Mononuclear cell (primary cell): ENCODE results near the gene RNF34. TPM values are rescaled to one million over a fixed set of nuclear protein-coding genes. Genes with fewer than 3 reads are reported as not detected.

Experiments
- H3K27me3 ChIP-seq: 2 replicates; pipeline ENCODE4 v1.6.0; 2011; ENCODE audit warnings: low read length, control low read depth; ENCODE audit not compliant: insufficient read depth
- H3K4me1 ChIP-seq: 2 replicates; pipeline ENCODE4 v1.5.1; 2011; ENCODE audit warnings: mild to moderate bottlenecking, low read length, control low read depth; ENCODE audit not compliant: insufficient read depth
- H3K4me3 ChIP-seq: 2 replicates; pipeline ENCODE4 v1.5.1; 2011; ENCODE audit warnings: mild to moderate bottlenecking, low read length, moderate library complexity
- H3K9me3 ChIP-seq: 2 replicates; pipeline ENCODE4 v1.5.1; 2011; ENCODE audit warnings: low read depth, mild to moderate bottlenecking, control low read depth, low read length
- total RNA-seq: library from RNA; depleted of rRNA; stranded (reverse); fragments of >200 nt; gene quantifications from one replicate; pipeline ENCODE4 v1.2.3, GENCODE V29; 2012

RNF34 gene
- total RNA-seq, 1 donor = 54.4 TPM

GRCh38 chr12:121413917-121414316 is 14.0 kb downstream of the RNF34 start:
- Histone ChIP-seq H3K9me3 (no peaks in the 10 kb centered on the region), H3K4me3 (no peak overlapping the region), H3K4me1 (peaks cover 4% of the 10 kb centered on the region), H3K27me3 (no peaks in the 10 kb centered on the region)

DNA sequence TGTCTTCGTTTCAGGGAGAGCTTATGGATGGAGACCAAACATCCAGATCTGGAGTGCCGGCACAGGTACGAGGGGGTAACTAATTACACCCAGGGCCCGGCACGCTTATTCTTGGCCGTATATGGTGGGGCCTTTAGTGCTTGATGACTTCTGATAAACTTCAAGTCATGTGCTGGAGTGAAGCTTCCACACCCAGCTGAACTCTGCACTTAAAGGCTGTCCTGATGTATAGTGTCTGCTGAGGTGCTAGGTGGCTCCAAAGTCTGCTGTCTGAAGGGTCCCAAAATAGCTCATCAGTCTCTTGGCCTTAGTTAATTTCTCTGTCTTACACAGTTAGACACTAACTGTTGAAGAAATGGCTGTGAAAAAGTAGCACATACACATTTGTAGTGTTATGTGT is 17.9 kb downstream of the RNF34 start:
- H3K27me3 ChIP-seq = no peaks in the 10 kb centered on the region
- no peak overlapping the region for H3K4me3 ChIP-seq
- peaks cover 4% of the 10 kb centered on the region for H3K4me1 ChIP-seq
- no peaks in the 10 kb centered on the region for H3K9me3 ChIP-seq

DNA sequence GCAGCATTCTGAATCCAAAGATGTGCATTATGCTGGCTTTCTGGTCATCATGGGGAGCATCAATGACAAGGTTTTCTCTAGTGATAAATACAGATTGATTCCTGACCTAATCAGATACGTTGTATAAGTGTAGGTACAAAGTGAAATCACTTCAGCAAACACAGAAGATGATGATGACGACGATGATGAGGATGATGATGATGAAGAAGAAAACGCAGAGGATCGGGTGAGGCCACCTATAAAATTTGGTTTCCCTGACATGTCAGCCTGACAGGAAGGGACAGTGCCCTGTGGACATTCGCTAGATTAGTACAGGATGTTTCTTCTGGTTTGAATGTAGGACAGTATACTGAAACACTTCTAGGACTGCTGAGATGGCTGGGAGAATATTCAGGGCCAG is 20.2 kb downstream of the RNF34 start:
- Histone ChIP-seq H3K4me1 (peaks cover 13% of the 10 kb centered on the region), H3K27me3 (no peaks in the 10 kb centered on the region), H3K9me3 (no peaks in the 10 kb centered on the region)

DNA sequence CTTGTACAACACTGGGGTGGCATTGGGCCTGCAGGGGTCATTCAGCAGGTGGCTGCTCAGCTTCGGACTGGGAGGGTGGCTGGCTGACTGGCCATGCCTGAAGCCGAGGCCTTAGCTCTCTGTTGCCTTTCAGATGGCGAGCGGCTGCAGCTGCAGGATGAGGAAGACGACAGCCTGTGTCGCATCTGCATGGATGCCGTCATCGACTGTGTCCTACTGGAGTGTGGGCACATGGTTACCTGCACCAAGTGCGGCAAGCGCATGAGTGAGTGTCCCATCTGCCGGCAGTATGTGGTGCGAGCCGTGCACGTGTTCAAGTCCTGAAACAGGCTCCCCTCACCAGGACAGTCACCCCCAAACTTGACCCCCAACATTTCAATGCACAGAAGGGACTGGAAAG is 23.3 kb downstream of the RNF34 start:
- no peaks in the 10 kb centered on the region for H3K9me3 ChIP-seq

More for the DNA sequence above, 20.2 kb downstream of the RNF34 start:
- H3K4me3 ChIP-seq = no peak overlapping the region

DNA sequence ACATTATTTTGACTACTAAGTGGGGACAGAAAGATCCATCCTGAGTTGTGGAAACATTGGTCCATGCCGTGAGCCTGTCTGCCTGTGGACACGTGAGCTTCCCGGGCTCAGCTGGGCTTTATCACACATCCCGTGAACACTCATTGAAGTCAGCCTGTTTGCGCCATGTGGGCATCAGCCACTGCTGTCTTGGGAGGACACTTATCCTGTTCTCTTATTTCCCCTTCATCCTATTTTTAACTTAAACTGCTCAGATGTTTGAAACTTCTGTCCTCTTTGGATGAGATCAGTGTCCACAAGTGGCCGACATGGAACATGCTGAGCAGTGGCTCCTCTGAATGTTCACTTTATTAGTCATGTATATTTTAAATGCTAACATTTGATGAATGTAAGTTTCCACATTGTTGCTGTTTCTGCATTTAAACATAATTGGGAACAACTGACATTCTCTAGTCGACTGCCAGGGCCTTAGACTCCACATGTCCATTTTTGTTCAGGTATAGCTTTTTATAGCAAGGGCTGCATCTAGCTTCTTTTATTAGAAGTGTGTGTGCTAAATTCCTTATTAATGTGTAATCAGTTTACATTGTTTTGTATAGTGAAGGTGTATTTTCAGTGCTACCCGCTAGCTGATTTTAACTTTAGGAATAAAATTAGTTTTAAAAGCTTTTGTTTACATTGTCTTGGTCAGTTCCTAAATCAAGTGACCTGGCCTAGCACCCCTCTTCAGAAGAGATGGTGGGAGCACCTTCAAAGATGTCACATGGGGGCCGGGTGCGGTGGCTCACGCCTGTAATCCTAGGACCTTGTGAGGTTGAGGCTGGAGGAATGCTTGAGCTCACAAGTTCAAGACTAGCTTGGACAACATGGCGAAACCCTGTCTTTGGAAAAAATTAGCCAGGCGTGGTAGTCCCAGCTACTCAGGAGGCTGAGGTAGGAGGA is 24.0 kb downstream of the RNF34 start:
- no peaks in the 10 kb centered on the region for H3K9me3 ChIP-seq
- no peak overlapping the region for H3K4me3 ChIP-seq
- H3K27me3 ChIP-seq = no peaks in the 10 kb centered on the region
- H3K4me1 ChIP-seq = peaks cover 40% of the 10 kb centered on the region

More for the DNA sequence above, 23.3 kb downstream of the RNF34 start:
- Histone ChIP-seq H3K4me3 (no peak overlapping the region), H3K27me3 (no peaks in the 10 kb centered on the region), H3K4me1 (peaks cover 40% of the 10 kb centered on the region)

- Histone ChIP-seq H3K9me3 (no peaks in the 10 kb centered on the region), H3K27me3 (no peaks in the 10 kb centered on the region), H3K4me3 (no peak overlapping the region), H3K4me1 (peaks cover 40% of the 10 kb centered on the region)
These were observed 24.7 kb downstream of the RNF34 start for GRCh38 chr12:121424624-121424975.

GRCh38 chr12:121427556-121428050 is 27.7 kb downstream of the RNF34 start:
- Histone ChIP-seq H3K4me1 (peaks cover 40% of the 10 kb centered on the region), H3K27me3 (no peaks in the 10 kb centered on the region), H3K4me3 (no peak overlapping the region), H3K9me3 (no peaks in the 10 kb centered on the region)

DNA sequence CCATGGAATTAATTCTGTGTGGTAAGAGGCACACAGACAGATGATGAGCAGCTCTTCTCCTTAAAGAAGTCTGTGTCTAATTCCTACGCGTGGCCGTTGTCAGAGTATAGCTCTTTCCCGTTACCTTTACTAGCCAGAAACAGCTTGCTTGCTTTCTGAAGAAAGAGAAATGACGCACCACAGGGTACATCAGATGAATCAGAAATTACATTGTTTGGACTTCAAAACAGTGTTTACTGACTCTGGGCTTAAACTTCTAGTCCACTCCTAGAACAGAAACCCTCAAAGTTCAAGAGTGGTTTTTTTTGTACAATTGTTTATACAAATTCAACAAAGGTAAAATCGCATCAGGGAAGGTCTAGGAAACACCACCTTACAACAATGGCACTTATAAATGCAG is 29.0 kb downstream of the RNF34 start:
- Histone ChIP-seq H3K9me3 (no peaks in the 10 kb centered on the region), H3K4me3 (no peak overlapping the region), H3K4me1 (peaks cover 40% of the 10 kb centered on the region), H3K27me3 (no peaks in the 10 kb centered on the region)

DNA sequence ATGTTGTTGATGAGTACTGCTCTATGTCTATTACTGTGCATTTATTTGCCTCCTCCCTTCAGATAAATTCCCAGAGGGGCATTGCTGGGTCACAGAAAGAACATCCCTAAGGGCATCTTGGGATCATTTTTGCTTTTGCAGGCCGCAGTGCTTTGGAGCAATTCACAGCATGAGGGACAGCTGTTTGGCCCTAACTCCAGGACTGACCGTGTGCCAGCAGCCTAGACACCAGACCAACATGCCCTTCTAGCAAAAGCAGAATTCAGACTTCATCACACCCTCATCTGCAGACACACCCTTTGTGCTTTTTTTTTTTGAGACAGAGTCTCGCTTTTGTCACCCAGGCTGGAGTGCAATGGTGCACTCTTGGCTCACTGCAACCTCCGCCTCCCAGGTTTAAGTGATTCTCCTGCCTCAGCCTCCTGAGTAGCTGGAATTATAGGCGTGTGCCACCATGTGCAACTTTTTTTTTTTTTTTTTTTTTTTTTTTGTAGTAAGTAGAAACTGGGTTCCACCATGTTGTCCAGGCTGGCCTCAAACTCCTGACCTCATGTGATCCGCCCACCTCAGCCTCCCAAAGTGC is 31.0 kb downstream of the RNF34 start:
- Histone ChIP-seq H3K4me3 (no peak overlapping the region), H3K4me1 (peaks cover 23% of the 10 kb centered on the region), H3K27me3 (no peaks in the 10 kb centered on the region), H3K9me3 (no peaks in the 10 kb centered on the region)

GRCh38 chr12:121432740-121433480 is 33.0 kb downstream of the RNF34 start:
- Histone ChIP-seq H3K4me1 (peaks cover 11% of the 10 kb centered on the region), H3K4me3 (no peak overlapping the region), H3K9me3 (no peaks in the 10 kb centered on the region), H3K27me3 (no peaks in the 10 kb centered on the region)

DNA sequence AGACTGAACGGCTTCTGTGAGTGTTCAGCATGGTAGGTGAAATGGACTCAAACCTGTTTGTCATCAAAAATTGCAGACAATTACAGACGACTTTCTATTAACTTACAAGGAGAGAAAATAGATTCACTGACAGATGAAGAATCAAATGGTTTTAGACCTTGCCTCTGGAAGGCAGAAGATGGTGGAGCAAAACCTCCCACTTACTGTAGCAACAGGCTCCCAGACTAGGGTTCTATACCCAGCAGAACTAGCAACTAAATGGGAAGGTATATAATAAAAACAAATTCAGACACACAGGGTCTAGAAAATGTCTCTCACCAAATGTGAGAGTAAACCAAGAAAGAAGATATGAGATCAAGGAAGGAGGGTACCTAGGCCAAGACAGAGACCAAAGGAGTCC is 36.8 kb downstream of the RNF34 start:
- Histone ChIP-seq H3K4me3 (no peak overlapping the region), H3K4me1 (peaks cover 7% of the 10 kb centered on the region), H3K9me3 (no peaks in the 10 kb centered on the region), H3K27me3 (no peaks in the 10 kb centered on the region)

GRCh38 chr12:121438905-121439304 is 39.0 kb downstream of the RNF34 start:
- H3K27me3 ChIP-seq = no peaks in the 10 kb centered on the region
- no peak overlapping the region for H3K4me3 ChIP-seq
- peaks cover 7% of the 10 kb centered on the region for H3K4me1 ChIP-seq
- no peaks in the 10 kb centered on the region for H3K9me3 ChIP-seq

DNA sequence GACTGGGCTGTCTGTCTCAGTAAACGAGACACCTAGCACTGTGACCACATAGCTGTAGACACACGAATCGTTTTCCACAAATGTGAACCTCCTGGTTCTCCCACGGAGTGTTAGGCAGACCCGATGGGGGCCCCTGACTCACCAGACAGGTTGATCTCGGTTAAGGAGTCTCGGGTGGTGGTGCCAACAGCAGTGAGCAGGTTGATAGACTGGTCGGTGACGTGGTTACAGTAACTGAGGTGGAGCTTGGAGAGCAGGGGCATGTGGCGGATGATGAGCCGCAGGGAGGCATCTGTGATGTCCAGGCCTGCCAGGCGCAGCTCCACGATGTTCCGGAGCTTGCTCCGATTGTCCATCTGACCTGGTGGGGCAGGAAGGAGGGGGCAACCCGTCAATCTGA is 39.8 kb downstream of the RNF34 start:
- Histone ChIP-seq H3K4me3 (no peak overlapping the region), H3K9me3 (no peaks in the 10 kb centered on the region), H3K27me3 (no peaks in the 10 kb centered on the region), H3K4me1 (peaks cover 7% of the 10 kb centered on the region)

DNA sequence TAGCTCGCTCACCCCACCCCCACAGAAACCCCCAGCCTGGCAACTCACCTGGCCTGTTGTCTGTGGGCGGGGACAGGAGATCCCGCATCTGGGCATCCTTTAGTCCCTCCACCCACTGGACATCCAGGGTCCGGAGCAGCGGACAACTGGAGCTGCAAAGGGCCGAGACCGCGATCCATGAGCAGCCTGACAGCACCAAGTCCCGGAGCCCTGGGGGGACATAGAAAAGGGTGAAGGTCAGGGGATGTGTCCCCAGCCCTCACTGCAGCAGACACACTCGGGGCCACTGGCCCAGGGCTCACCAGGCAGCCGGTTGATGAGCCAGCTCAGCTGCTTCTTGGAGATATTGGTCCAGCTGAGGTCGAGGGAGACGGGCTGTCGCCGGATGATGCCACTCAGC is 40.9 kb downstream of the RNF34 start:
- Histone ChIP-seq H3K4me1 (peaks cover 7% of the 10 kb centered on the region), H3K9me3 (no peaks in the 10 kb centered on the region), H3K4me3 (no peak overlapping the region), H3K27me3 (no peaks in the 10 kb centered on the region)

DNA sequence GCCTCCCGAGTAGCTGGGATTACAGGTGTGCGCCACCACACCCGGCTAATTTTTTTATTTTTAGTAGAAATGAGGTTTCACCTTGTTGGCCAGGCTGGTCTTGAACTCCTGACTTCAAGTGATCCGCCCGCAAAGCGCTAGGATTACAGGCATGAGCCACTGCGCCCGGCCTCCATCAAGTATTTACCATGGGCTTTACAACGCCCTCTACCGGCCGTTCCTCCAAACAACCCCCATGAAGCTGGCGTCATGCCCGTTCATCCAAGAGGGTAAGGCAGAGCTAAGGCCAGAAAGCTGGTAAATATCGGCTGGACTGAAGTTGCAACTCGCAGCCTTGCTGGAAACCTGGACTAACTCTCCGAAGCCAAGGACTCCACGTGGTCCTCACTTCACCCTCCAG is 41.6 kb downstream of the RNF34 start:
- Histone ChIP-seq H3K4me3 (no peak overlapping the region), H3K27me3 (no peaks in the 10 kb centered on the region), H3K9me3 (no peaks in the 10 kb centered on the region), H3K4me1 (peaks cover 4% of the 10 kb centered on the region)
